Thoracic aorta (tissue), 2 donors: ENCODE measurements around the gene ZBTB11. TPM values are rescaled to one million over a fixed set of nuclear protein-coding genes. Genes with fewer than 3 reads are reported as not detected.

Experiments
- ATAC-seq: fragments of 150-250 bp; one replicate; pipeline ENCODE4 v1.8.0; 2017; ENCODE audit warnings: low read depth; ENCODE audit not compliant: insufficient number of reproducible peaks, low FRiP score
- DNase-seq: peaks from one replicate; pipeline ENCODE4 v3.0.0-alpha.2; 2020; ENCODE audit warnings: low spot score
- H3K27ac ChIP-seq, 2 donors: fragments of 200-600 bp; sonication (generic); 1 replicate in 1 of 2; 2 replicates in 1 of 2; pipeline ENCODE4 v1.5.1; 2016; ENCODE audit warnings: mild to moderate bottlenecking in 2 of 2, moderate library complexity in 2 of 2
- H3K27me3 ChIP-seq: fragments of 200-600 bp; sonication (generic); replicated peaks from 2 replicates; pipeline ENCODE4 v1.6.0; 2016; ENCODE audit warnings: mild to moderate bottlenecking; ENCODE audit not compliant: insufficient read depth
- H3K36me3 ChIP-seq: fragments of 200-600 bp; sonication (generic); one replicate; pipeline ENCODE4 v1.5.1; 2016
- H3K4me1 ChIP-seq, 2 donors: fragments of 200-600 bp; sonication (generic); 1 replicate in 1 of 2; 2 replicates in 1 of 2; pipeline versions ENCODE4 v1.5.1 to v1.6.0; 2016; ENCODE audit warnings: low read depth in 2 of 2, mild to moderate bottlenecking in 1 of 2; ENCODE audit not compliant: control insufficient read depth in 1 of 2
- H3K4me3 ChIP-seq: fragments of 200-600 bp; sonication (generic); 2 replicates; pipeline ENCODE4 v1.5.1; 2016; ENCODE audit warnings: mild to moderate bottlenecking
- H3K9me3 ChIP-seq: fragments of 200-600 bp; sonication (generic); 2 replicates; pipeline ENCODE4 v1.5.1; 2016
- CTCF ChIP-seq: fragments of 200-600 bp; sonication (generic); IDR thresholded peaks from one replicate; pipeline ENCODE4 v1.5.1; 2019; ENCODE audit warnings: antibody characterized with exemption
- total RNA-seq, 2 donors: library from RNA; depleted of rRNA; stranded (reverse); fragments of >200 nt; gene quantifications; one replicate each; pipeline versions ENCODE4 v1.1.0 to v1.2.3, GENCODE V29; 2016

ZBTB11 gene
- total RNA-seq, 2 donors from 2014 or later: 17.7 to 26.6 TPM

- no peak for TF ChIP-seq CTCF
- H3K9me3 ChIP-seq: no peaks in the 10 kb centered on the region
- no peak overlapping the region for H3K27ac ChIP-seq
- no peaks in the 10 kb centered on the region for H3K27me3 ChIP-seq
- H3K4me3 ChIP-seq: no peak overlapping the region
- no peaks in the 10 kb centered on the region for H3K4me1 ChIP-seq
- ATAC-seq (no peak), DNase-seq (no peak)
- peaks cover 20% of the 10 kb centered on the region for H3K36me3 ChIP-seq
Observed at GRCh38 chr3:101667844-101668243, 9.1 kb downstream of the ZBTB11 start.

- Histone ChIP-seq H3K9me3 (no peaks in the 10 kb centered on the region), H3K36me3 (peaks cover 21% of the 10 kb centered on the region), H3K27me3 (no peaks in the 10 kb centered on the region), H3K4me1 (no peaks in the 10 kb centered on the region), H3K27ac (no peak overlapping the region), H3K4me3 (no peak overlapping the region)
- DNase-seq (no peak), ATAC-seq (no peak)
- TF ChIP-seq CTCF: no peak
Observed at GRCh38 chr3:101667331-101667730, 9.6 kb downstream of the ZBTB11 start.

GRCh38 chr3:101665851-101666250 is 11.1 kb downstream of the ZBTB11 start:
- H3K27ac ChIP-seq: no peak overlapping the region
- DNase-seq (no peak), ATAC-seq (no peak)
- TF ChIP-seq CTCF: no peak
- H3K9me3 ChIP-seq: no peaks in the 10 kb centered on the region
- no peak overlapping the region for H3K4me3 ChIP-seq
- peaks cover 24% of the 10 kb centered on the region for H3K36me3 ChIP-seq
- no peaks in the 10 kb centered on the region for H3K4me1 ChIP-seq
- no peaks in the 10 kb centered on the region for H3K27me3 ChIP-seq

- Histone ChIP-seq H3K27me3 (no peaks in the 10 kb centered on the region), H3K4me3 (no peak overlapping the region), H3K4me1 (no peaks in the 10 kb centered on the region), H3K27ac (no peak overlapping the region), H3K36me3 (peaks cover 25% of the 10 kb centered on the region), H3K9me3 (no peaks in the 10 kb centered on the region)
- ATAC-seq (no peak), DNase-seq (no peak)
- TF ChIP-seq CTCF: no peak
Observed at GRCh38 chr3:101665357-101665756, 11.6 kb downstream of the ZBTB11 start.

GRCh38 chr3:101660714-101661113 is 16.2 kb downstream of the ZBTB11 start:
- no peak for ATAC-seq

More at GRCh38 chr3:101660714-101661113, 16.2 kb downstream of the ZBTB11 start:
- Histone ChIP-seq H3K27me3 (no peaks in the 10 kb centered on the region), H3K4me1 (no peaks in the 10 kb centered on the region), H3K36me3 (peaks cover 56% of the 10 kb centered on the region), H3K4me3 (no peak overlapping the region), H3K27ac (no peak overlapping the region), H3K9me3 (no peaks in the 10 kb centered on the region)
- no peak for TF ChIP-seq CTCF
- no peak for DNase-seq
